Activated CD4-positive, alpha-beta T cell treated with anti-CD3 and anti-CD28 coated beads, Interleukin-10, Interleukin-2, amounts not matched to agents 100 ng/mL and 50 ng/mL, durations not matched to agents 16 hours and 8 hours (primary cell): ENCODE data around the gene FALEC.
"Not testable (repeated sequence)": the region's sequence is repeated elsewhere in the genome, so short reads cannot be mapped to it uniquely, and the experiment has no call there.

ENCODE experiments used
- DNase-seq: peaks from one replicate; pipeline ENCODE4 v3.0.0-alpha.2; 2020

FALEC gene

GRCh38 chr1:150560576-150561253 lies 45.2 kb downstream of the FALEC start:
- DNase-seq: peak; percentile 92

GRCh38 chr1:150561254-150561973 lies 45.9 kb downstream of the FALEC start:
- DNase-seq: peak; percentile 76

- DNase-seq: peak; percentile 95
Measured at GRCh38 chr1:150561974-150562445, 46.5 kb downstream of the FALEC start.

GRCh38 chr1:150562446-150563339 lies 47.1 kb downstream of the FALEC start:
- peak; percentile 87 for DNase-seq

GRCh38 chr1:150563340-150564038 lies 47.9 kb downstream of the FALEC start:
- DNase-seq: peak; percentile 80

GRCh38 chr1:150564051-150564991 lies 48.8 kb downstream of the FALEC start:
- no peak for DNase-seq

- not testable (repeated sequence) for DNase-seq
Measured at GRCh38 chr1:150565240-150565991, 49.9 kb downstream of the FALEC start.

- no peak for DNase-seq
Measured at GRCh38 chr1:150566589-150567340, 51.2 kb downstream of the FALEC start.

- peak; percentile 94 for DNase-seq
Measured at GRCh38 chr1:150567341-150567716, 51.8 kb downstream of the FALEC start.

- DNase-seq: peak; percentile 75
Measured at GRCh38 chr1:150567717-150568593, 52.4 kb downstream of the FALEC start.

- no peak for DNase-seq
Measured at GRCh38 chr1:150568594-150568966, 53.0 kb downstream of the FALEC start.

GRCh38 chr1:150572918-150573647 lies 57.5 kb downstream of the FALEC start:
- no peak for DNase-seq

GRCh38 chr1:150573648-150574071 lies 58.1 kb downstream of the FALEC start:
- peak; percentile 49 for DNase-seq

GRCh38 chr1:150574260-150575071 lies 58.9 kb downstream of the FALEC start:
- no peak for DNase-seq

- no peak for DNase-seq
Measured at GRCh38 chr1:150575072-150575489, 59.5 kb downstream of the FALEC start.

- DNase-seq: no peak
Measured at GRCh38 chr1:150575518-150576366, 60.2 kb downstream of the FALEC start.
